Testis (tissue), 2 donors: ENCODE measurements around the gene ARID1A.

ENCODE experiments used
- POLR2A ChIP-seq: fragments of 450-650 bp; IDR thresholded peaks from one replicate; pipeline ENCODE4 v1.6.1; 2017; ENCODE audit warnings: antibody characterized with exemption, mild to moderate bottlenecking, moderate library complexity
- TF ChIP-seq, protein P1 (sequence below), 3 experiments: fragments of 450-650 bp in 2 of 3; fragments of 200-600 bp in 1 of 3; sonication (generic) in 1 of 3; IDR thresholded peaks; one replicate each; pipeline ENCODE4 v1.5.1; 2016 to 2019; ENCODE audit warnings: antibody characterized with exemption in 3 of 3, mild to moderate bottlenecking in 2 of 3, moderate library complexity in 1 of 3

DNA sequence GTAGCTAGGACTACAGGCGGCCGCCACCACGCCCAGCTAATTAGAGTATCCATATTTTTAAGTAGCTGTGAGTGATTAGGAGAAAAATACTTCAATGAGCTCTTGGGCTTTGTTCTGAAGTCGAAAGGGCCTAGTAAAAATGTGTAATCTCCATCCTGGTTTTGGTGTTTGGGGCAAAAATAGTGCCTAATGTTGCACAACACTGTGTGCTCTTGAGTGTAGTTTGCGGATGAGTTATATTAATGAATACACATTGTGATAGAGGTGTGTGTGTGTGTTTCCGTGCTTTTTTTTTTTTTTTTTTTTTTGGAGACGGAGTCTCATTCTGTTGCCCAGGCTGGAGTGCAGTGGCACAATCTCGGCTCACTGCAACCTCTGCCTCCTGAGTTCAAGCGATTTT is 6.3 kb upstream of the ARID1A start:
- no peak for TF ChIP-seq POLR2A
- TF ChIP-seq, protein P1, sequence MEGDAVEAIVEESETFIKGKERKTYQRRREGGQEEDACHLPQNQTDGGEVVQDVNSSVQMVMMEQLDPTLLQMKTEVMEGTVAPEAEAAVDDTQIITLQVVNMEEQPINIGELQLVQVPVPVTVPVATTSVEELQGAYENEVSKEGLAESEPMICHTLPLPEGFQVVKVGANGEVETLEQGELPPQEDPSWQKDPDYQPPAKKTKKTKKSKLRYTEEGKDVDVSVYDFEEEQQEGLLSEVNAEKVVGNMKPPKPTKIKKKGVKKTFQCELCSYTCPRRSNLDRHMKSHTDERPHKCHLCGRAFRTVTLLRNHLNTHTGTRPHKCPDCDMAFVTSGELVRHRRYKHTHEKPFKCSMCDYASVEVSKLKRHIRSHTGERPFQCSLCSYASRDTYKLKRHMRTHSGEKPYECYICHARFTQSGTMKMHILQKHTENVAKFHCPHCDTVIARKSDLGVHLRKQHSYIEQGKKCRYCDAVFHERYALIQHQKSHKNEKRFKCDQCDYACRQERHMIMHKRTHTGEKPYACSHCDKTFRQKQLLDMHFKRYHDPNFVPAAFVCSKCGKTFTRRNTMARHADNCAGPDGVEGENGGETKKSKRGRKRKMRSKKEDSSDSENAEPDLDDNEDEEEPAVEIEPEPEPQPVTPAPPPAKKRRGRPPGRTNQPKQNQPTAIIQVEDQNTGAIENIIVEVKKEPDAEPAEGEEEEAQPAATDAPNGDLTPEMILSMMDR (IDR thresholded peaks at IDR 0.05), result no peak
